Caco-2 (cell line): Measurements from ENCODE around the gene SLC22A16. TPM values are rescaled to one million over a fixed set of nuclear protein-coding genes. Genes with fewer than 3 reads are reported as not detected.

Experiments
- BruUV-seq: library from RNA; stranded (reverse); fragments of 400-500 nt; replicated peaks from 2 replicates; lab custom pipeline; 2021; lab: Mats Ljungman, UMichigan
- CTCF ChIA-PET: fragments of 300-600 bp; sonication (Branson Sonifier 250); formaldehyde crosslinking; loops from one replicate; lab custom pipeline; 2022; ENCODE audit warnings: antibody characterized with exemption; lab: Charles Lee
- POLR2A ChIA-PET: fragments of 300-600 bp; sonication (Branson Sonifier 250); formaldehyde crosslinking; loops from one replicate; lab custom pipeline; 2022; ENCODE audit warnings: antibody characterized with exemption; lab: Charles Lee
- DNase-seq, 2 experiments: peaks; one replicate each; pipeline versions ENCODE4 v3.0.0 to v3.0.0-alpha.2; 2020 to 2022
- H3K27me3 ChIP-seq: replicated peaks from 2 replicates; pipeline ENCODE4 v1.6.0; 2011; ENCODE audit warnings: low read length; ENCODE audit not compliant: control insufficient read depth, insufficient read depth
- H3K36me3 ChIP-seq: 2 replicates; pipeline ENCODE4 v1.5.1; 2011; ENCODE audit warnings: low read length; ENCODE audit not compliant: control insufficient read depth, insufficient read depth
- H3K4me1 ChIP-seq: fragments of 250-450 bp; sonication (Bioruptor Pico); 2 replicates; pipeline ENCODE4 v1.5.1; 2020; ENCODE audit warnings: mild to moderate bottlenecking
- H3K4me3 ChIP-seq: 2 replicates; pipeline ENCODE4 v1.5.1; 2011; ENCODE audit warnings: low read depth, mild to moderate bottlenecking, control low read depth, low read length
- H3K9me3 ChIP-seq: fragments of 250-450 bp; sonication (Bioruptor Pico); 2 replicates; pipeline ENCODE4 v1.5.1; 2020; ENCODE audit warnings: mild to moderate bottlenecking, moderate library complexity
- H3K27ac Mint-ChIP-seq: one replicate; pipeline ENCODE4 v1.8.0; 2022; ENCODE audit warnings: mixed read lengths; ENCODE audit not compliant: unreplicated experiment
- H3K27me3 Mint-ChIP-seq: one replicate; pipeline ENCODE4 v1.8.0; 2022; ENCODE audit warnings: mixed read lengths; ENCODE audit not compliant: insufficient read depth, unreplicated experiment
- H3K36me3 Mint-ChIP-seq: one replicate; pipeline ENCODE4 v1.8.0; 2022; ENCODE audit warnings: mild to moderate bottlenecking, mixed read lengths; ENCODE audit not compliant: insufficient read depth, unreplicated experiment
- H3K4me1 Mint-ChIP-seq: one replicate; pipeline ENCODE4 v1.8.0; 2022; ENCODE audit warnings: low read depth, mixed read lengths; ENCODE audit not compliant: unreplicated experiment
- H3K4me3 Mint-ChIP-seq: one replicate; pipeline ENCODE4 v1.8.0; 2022; ENCODE audit warnings: mild to moderate bottlenecking, moderate library complexity, mixed read lengths; ENCODE audit not compliant: unreplicated experiment
- H3K9me3 Mint-ChIP-seq: one replicate; pipeline ENCODE4 v1.8.0; 2022; ENCODE audit warnings: mixed read lengths; ENCODE audit not compliant: unreplicated experiment
- intact Hi-C: fragments of 100-400 bp; cut with micrococcal nuclease; formaldehyde crosslinking; loops from one replicate; pipeline ENCODE4 v1.10.0; 2022; ENCODE audit not compliant: unreplicated experiment
- total RNA-seq: library from RNA; stranded (reverse); gene quantifications from 2 replicates; pipeline ENCODE4 v1.2.3, GENCODE V29; 2022
- TF ChIP-seq, protein P1 (sequence below), 2 experiments: fragments of 200-600 bp in 1 of 2; IDR thresholded peaks; 1 replicate in 1 of 2; 2 replicates in 1 of 2; pipeline versions ENCODE4 v1.5.1 to v1.8.0; 2011 to 2022; ENCODE audit warnings: antibody characterized with exemption in 1 of 2, control low read depth in 1 of 2, inconsistent platforms in 1 of 2, low read depth in 1 of 2, low read length in 1 of 2, mild to moderate bottlenecking in 1 of 2, moderate library complexity in 1 of 2; ENCODE audit not compliant: insufficient read depth in 1 of 2, severe bottlenecking in 1 of 2, unreplicated experiment in 1 of 2

SLC22A16 gene
- total RNA-seq, 1 experiment from 2014 or later = not detected

DNA sequence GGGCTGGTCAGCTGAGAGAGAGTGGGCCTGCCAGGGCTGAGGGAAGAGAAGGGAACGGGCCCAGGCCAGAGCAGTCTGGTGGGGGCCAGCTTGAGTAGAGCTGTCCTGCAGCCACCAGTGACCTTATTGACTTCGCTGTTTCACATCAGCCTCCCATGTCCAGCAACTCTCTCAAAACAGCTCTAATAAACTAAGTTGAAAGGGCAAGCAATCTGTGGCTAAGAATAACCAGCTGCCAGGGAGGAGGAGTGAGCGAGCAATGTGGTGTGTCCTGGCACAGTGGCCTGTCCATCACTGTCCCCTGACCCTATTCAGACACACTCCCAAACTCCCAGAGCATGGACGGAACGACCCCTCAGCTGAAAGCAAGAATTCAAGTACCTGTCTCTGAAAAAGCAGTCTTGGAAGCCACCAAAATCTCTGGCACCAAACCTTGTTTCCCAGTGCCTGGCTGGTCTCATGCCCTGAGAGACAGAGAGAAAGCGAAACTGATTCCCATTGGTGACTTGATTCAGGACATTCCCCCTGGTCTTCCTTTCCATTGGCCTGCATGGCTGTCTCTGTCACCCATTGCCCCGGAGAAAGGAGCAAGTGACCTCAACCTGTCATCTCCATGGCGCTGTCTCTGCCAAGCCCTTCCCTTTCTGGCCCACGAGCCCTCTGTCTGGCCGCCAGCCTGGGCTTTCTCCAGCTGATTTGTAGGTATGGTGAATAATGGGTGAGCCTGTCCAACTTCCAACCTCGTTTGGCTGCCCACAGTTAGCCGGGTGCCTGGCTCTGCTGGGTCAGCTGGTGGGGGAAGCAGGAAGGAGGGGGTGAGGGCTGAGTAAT is 61.1 kb downstream of the SLC22A16 start, which contains the start of gene DDO:
Gene DDO, minus strand, starts transcription at position 490 of the 831 bp plus-strand sequence. CDS start 2,113 bp downstream, outside the sequence.
- intact Hi-C loops = no loop called here
- H3K27me3 Mint-ChIP-seq = no peaks in the 10 kb centered on the region
- H3K27ac Mint-ChIP-seq = no peak within 1 kb of the TSS
- DNase-seq = no peak
- Histone ChIP-seq H3K4me1 (peaks cover 18% of the 10 kb centered on the region), H3K9me3 (no peaks in the 10 kb centered on the region), H3K4me3 (no peak within 1 kb of the TSS), H3K27me3 (no peaks in the 10 kb centered on the region), H3K36me3 (no peaks in the 10 kb centered on the region)
- POLR2A ChIA-PET = no interaction called here
- H3K36me3 Mint-ChIP-seq = no peaks in the 10 kb centered on the region
- no TSS peak for BruUV-seq
- no peak within 1 kb of the TSS for H3K4me3 Mint-ChIP-seq
- no peaks in the 10 kb centered on the region for H3K9me3 Mint-ChIP-seq
- CTCF ChIA-PET = no interaction called here
- TF ChIP-seq, protein P1, sequence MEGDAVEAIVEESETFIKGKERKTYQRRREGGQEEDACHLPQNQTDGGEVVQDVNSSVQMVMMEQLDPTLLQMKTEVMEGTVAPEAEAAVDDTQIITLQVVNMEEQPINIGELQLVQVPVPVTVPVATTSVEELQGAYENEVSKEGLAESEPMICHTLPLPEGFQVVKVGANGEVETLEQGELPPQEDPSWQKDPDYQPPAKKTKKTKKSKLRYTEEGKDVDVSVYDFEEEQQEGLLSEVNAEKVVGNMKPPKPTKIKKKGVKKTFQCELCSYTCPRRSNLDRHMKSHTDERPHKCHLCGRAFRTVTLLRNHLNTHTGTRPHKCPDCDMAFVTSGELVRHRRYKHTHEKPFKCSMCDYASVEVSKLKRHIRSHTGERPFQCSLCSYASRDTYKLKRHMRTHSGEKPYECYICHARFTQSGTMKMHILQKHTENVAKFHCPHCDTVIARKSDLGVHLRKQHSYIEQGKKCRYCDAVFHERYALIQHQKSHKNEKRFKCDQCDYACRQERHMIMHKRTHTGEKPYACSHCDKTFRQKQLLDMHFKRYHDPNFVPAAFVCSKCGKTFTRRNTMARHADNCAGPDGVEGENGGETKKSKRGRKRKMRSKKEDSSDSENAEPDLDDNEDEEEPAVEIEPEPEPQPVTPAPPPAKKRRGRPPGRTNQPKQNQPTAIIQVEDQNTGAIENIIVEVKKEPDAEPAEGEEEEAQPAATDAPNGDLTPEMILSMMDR (IDR thresholded peaks at IDR 0.05; ENCODE audit: insufficient read depth in 1 of 2, low read depth in 1 of 2, low read length in 1 of 2, severe bottlenecking in 1 of 2, unreplicated experiment in 1 of 2) = no peak
- H3K4me1 Mint-ChIP-seq = peaks cover 24% of the 10 kb centered on the region

DNA sequence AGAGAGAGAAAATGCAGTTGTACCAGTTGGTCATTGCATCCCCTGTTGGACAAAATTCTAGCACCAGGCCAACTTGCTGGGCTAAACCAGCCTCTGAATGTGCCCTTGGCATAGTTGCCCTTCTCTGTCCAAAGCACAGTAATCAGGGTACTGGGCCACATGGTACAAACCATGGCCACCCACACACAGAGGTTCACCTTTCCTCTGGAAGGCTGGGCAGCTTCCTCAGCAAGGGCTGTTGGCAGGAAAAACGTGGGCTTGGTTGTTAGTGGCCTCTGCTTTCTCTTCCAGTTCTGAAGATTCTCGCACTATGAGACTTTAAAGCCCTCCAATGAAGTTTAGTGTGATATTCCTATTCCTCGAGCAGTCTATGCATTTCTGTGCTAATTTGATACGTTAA is 61.7 kb downstream of the SLC22A16 start:
- ChIA-PET CTCF (no interaction called here), POLR2A (no interaction called here)

DNA sequence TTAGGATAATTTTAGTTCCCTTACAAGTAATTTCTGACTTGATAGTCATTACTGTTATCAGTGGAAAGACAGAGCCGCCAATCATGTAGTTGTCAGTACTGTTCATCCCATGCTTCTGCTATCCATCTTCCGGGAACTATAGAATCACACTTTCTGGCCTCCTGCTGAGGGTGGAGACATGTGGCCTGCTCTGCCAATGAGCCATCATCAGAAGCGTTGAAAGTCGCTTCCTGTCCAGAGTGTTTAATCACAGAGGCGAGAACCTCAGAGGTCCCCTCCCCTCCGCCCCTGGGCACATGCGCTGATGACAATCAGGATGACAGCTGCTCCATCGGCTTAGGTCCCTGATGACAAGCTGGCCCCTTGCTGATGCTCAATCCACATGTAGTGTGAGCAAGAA is 64.1 kb downstream of the SLC22A16 start:
- Histone ChIP-seq H3K4me1 (no peaks in the 10 kb centered on the region), H3K9me3 (no peaks in the 10 kb centered on the region), H3K36me3 (no peaks in the 10 kb centered on the region), H3K4me3 (no peak overlapping the region), H3K27me3 (no peaks in the 10 kb centered on the region)
- ChIA-PET CTCF (no interaction called here), POLR2A (no interaction called here)
- Mint-ChIP-seq H3K4me3 (no peak overlapping the region), H3K9me3 (no peaks in the 10 kb centered on the region), H3K4me1 (no peaks in the 10 kb centered on the region), H3K27ac (no peak overlapping the region), H3K36me3 (no peaks in the 10 kb centered on the region), H3K27me3 (no peaks in the 10 kb centered on the region)
- intact Hi-C loops = no loop called here
- DNase-seq = no peak
- TF ChIP-seq, protein P1 (IDR thresholded peaks at IDR 0.05; ENCODE audit: insufficient read depth in 1 of 2, low read depth in 1 of 2, low read length in 1 of 2, severe bottlenecking in 1 of 2, unreplicated experiment in 1 of 2) = no peak
- no TSS peak for BruUV-seq

More for the DNA sequence above, 61.7 kb downstream of the SLC22A16 start:
- TF ChIP-seq, protein P1 (IDR thresholded peaks at IDR 0.05; ENCODE audit: insufficient read depth in 1 of 2, low read depth in 1 of 2, low read length in 1 of 2, severe bottlenecking in 1 of 2, unreplicated experiment in 1 of 2) = no peak
- no peak for DNase-seq
- H3K9me3 Mint-ChIP-seq = no peaks in the 10 kb centered on the region
- H3K36me3 Mint-ChIP-seq = no peaks in the 10 kb centered on the region
- intact Hi-C loops = no loop called here
- no peaks in the 10 kb centered on the region for H3K27me3 ChIP-seq
- H3K4me3 ChIP-seq = no peak overlapping the region
- H3K4me3 Mint-ChIP-seq = no peak overlapping the region
- no peak overlapping the region for H3K27ac Mint-ChIP-seq
- H3K4me1 ChIP-seq = peaks cover 16% of the 10 kb centered on the region
- no peaks in the 10 kb centered on the region for H3K36me3 ChIP-seq
- no peaks in the 10 kb centered on the region for H3K27me3 Mint-ChIP-seq
- no peaks in the 10 kb centered on the region for H3K9me3 ChIP-seq
- H3K4me1 Mint-ChIP-seq = peaks cover 18% of the 10 kb centered on the region
- BruUV-seq = no TSS peak
